ENCODE results near the gene INPP5A.

Gene INPP5A

DNA sequence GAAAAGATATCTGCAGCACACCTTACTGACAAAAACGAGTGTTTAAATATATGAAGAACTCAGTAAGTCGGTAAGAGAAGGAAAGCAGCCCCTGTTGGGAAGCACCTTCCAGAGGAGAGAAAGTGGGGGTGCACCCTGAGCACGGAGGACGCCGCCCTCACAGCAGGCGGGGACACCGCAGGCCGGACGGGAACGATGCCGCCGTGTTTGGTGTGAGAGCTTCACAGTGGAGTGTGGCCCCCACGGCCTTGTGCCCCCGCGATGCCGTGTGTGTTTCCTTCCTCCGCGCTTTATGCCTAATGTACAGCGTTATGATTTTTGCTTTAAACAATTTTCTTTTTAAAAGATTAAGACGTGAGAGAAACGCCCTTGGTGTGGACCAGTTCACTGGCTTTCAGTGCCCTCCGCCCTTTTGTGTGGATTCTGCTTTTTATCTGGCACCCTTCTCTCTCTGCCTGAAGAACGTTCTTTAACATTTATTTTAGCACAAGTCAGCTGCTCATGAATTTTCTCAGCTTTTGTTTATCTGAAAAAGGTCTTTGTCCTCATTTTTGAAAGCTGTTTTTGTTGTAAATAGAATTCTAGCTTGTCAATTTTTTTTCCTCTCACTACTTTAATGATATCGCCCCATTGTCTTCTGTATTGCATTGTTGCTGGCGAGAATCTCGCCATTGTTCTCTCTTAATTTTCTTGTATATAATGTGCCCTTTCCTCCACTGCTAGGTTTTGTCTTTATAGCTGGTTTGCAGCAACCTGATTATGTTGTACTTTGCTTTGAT is 110.7 kb downstream of the INPP5A start:
- Histone ChIP-seq H3K27me3 (ENCODE audit: insufficient read depth, insufficient read length) (no peaks in the 10 kb centered on the region), H3K4me3 (ENCODE audit: insufficient read length, low read depth) (no peak overlapping the region), H3K9ac (ENCODE audit: insufficient read length, low read depth) (no peak overlapping the region), H3K4me1 (ENCODE audit: insufficient read depth, insufficient read length) (no peaks in the 10 kb centered on the region), H3K36me3 (ENCODE audit: insufficient read depth, insufficient read length, low read length) (peaks cover 20% of the 10 kb centered on the region), H3K9me3 (ENCODE audit: insufficient read depth, low read length) (no peaks in the 10 kb centered on the region)
- TF ChIP-seq SUZ12 (IDR thresholded peaks at IDR 0.05; ENCODE audit: extremely low read depth, insufficient read depth, insufficient read length): no peak
- no peak for DNase-seq (ENCODE audit: low read depth, low spot score)

DNA sequence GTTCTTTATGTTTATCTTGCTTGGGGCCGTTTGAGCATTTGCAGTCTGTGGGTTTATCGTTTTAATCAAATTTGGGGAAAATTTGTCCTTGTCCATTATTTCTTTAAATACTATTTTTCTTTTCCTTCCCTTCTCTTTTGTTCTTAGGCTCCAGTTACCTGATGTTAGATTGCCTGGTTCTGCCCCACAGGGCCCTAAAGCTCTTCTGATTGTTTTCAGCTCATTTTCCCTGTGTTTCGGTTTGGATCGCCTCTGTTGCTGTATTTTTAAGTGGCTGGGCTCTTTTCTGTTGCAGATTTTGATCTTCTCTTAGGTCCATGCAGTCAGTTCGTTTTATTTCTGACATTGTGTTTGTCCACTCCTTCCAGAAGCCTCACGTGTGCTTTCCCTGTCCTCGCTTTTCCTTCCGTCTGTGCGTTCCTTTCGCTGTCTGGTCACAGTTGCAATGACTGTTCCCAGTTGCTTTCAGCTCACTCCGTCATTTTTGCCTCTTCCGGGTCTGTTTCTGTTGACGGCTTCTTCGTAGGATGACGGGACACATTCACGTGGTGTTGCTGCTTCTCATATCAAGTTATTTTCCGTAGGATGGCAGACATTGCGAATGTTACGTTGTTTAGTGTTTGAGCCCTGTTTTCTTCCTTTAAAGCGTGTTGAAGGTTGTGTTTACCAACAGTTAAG is 111.4 kb downstream of the INPP5A start:
- no peak for TF ChIP-seq ZNF274 (IDR thresholded peaks at IDR 0.05; ENCODE audit: low read depth, low read length)
- no peak for TF ChIP-seq YY1 (IDR thresholded peaks at IDR 0.05; ENCODE audit: insufficient read depth, insufficient read length)
- TF ChIP-seq SUZ12 (IDR thresholded peaks at IDR 0.05; ENCODE audit: extremely low read depth, insufficient read depth, insufficient read length): no peak
- Histone ChIP-seq H3K4me1 (ENCODE audit: insufficient read depth, insufficient read length) (no peaks in the 10 kb centered on the region), H3K27me3 (ENCODE audit: insufficient read depth, insufficient read length) (no peaks in the 10 kb centered on the region), H3K4me3 (ENCODE audit: insufficient read length, low read depth) (no peak overlapping the region), H3K36me3 (ENCODE audit: insufficient read depth, insufficient read length, low read length) (peaks cover 20% of the 10 kb centered on the region), H3K9me3 (ENCODE audit: insufficient read depth, low read length) (no peaks in the 10 kb centered on the region), H3K9ac (ENCODE audit: insufficient read length, low read depth) (no peak overlapping the region)
- no peak for DNase-seq (ENCODE audit: low read depth, low spot score)

DNA sequence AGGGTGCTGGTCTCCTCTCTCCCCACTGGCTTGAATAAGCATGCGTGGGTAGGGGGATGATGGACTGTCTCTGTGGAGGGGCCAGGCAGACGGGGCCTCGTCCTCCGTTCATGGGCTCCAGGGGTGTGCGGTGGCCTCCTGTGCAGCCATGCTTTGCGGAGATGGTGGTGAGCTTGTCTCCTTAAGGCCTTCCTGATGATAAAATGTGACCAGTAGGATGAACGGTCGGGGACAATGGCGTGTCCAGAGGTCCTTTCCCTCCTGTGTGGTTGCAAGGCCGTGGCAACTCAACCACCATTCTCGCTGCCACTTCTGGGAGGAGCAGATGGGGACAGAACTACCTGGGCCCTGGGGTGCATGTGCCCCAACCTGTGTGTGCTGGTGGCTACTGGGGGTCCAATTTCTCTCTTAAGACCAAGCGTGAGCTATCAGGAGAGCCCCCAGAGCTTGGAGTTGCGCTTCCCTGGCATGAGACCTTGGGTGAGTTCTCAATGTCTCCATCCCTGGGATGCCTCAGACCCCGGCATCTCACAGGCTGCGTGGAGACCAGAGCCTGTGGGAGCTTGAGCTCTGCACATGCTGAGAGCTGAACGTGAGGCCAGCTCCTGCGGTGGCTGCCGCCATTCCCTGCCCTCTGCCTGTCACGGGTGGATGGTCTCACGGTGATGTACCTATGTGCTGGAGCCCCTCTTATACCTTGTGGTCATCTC is 112.2 kb downstream of the INPP5A start:
- Histone ChIP-seq H3K36me3 (ENCODE audit: insufficient read depth, insufficient read length, low read length) (peaks cover 20% of the 10 kb centered on the region), H3K27me3 (ENCODE audit: insufficient read depth, insufficient read length) (no peaks in the 10 kb centered on the region), H3K9me3 (ENCODE audit: insufficient read depth, low read length) (no peaks in the 10 kb centered on the region), H3K4me1 (ENCODE audit: insufficient read depth, insufficient read length) (peaks cover under 1% of the 10 kb centered on the region), H3K4me3 (ENCODE audit: insufficient read length, low read depth) (no peak overlapping the region), H3K9ac (ENCODE audit: insufficient read length, low read depth) (no peak overlapping the region)
- DNase-seq (ENCODE audit: low read depth, low spot score): no peak
- TF ChIP-seq ZNF274 (IDR thresholded peaks at IDR 0.05; ENCODE audit: low read depth, low read length) (no peak), SUZ12 (IDR thresholded peaks at IDR 0.05; ENCODE audit: extremely low read depth, insufficient read depth, insufficient read length) (no peak), YY1 (IDR thresholded peaks at IDR 0.05; ENCODE audit: insufficient read depth, insufficient read length) (no peak)

DNA sequence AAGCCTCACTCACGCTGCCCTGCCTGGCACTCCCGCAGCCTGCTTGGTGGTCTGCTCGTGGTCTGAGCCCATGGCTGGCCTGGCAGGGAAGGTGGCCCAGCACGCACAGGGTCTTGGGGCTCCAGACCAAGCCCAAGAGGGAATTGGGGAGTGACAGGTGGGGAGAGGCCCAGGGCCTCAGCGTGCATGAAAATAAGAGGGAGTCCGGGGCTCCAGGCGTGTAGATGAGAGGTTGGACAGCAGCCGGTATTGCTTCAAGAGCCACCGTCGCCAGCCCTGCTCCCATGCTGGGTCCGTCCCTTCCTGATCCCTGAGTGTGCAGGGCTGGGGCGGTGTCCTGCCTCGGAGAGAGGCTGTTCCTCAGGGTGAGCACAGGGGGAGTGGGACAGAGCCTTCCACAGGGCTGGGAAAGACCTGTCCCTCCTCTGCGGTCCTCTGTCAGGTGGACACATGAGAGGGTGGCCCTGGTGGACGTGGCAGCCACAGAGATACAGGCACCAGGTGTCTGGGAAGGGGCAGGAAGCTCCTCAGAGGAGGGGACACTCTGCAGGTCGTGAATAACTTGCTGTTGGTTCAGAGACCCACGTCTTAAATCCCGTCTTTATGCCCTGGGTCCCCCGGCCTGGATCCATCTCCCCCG is 113.1 kb downstream of the INPP5A start:
- Histone ChIP-seq H3K9ac (ENCODE audit: insufficient read length, low read depth) (no peak overlapping the region), H3K9me3 (ENCODE audit: insufficient read depth, low read length) (no peaks in the 10 kb centered on the region), H3K27me3 (ENCODE audit: insufficient read depth, insufficient read length) (no peaks in the 10 kb centered on the region), H3K36me3 (ENCODE audit: insufficient read depth, insufficient read length, low read length) (peaks cover 20% of the 10 kb centered on the region), H3K4me3 (ENCODE audit: insufficient read length, low read depth) (no peak overlapping the region), H3K4me1 (ENCODE audit: insufficient read depth, insufficient read length) (peaks cover 3% of the 10 kb centered on the region)
- no peak for DNase-seq (ENCODE audit: low read depth, low spot score)
- TF ChIP-seq ZNF274 (IDR thresholded peaks at IDR 0.05; ENCODE audit: low read depth, low read length) (no peak), YY1 (IDR thresholded peaks at IDR 0.05; ENCODE audit: insufficient read depth, insufficient read length) (no peak), SUZ12 (IDR thresholded peaks at IDR 0.05; ENCODE audit: extremely low read depth, insufficient read depth, insufficient read length) (no peak)

DNA sequence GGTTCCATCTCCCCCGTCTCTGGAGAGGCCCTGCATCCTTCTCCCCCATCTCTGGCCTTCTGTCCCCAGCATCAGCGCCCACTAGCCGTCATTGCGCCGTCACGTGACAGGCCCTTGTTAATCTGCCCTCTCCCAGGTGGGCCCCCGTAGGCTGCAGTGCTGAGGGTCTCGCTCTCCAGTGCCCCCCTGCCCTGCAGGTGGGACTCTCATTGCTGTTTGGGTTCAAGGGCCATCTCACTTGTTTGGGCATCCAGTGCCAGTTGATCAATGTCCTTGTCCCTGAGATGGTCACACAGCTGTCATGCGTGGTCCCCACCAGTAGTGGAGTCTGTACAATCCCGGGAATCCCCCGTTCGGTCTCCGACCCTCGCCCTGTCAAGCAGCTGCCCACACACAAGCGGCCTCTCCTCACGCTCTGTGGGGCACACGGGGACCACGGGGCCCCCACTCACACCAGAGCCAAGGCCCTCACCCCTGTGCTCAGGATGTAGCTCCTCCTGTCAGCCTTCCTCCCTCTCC is 114.0 kb downstream of the INPP5A start:
- DNase-seq (ENCODE audit: low read depth, low spot score): no peak
- TF ChIP-seq SUZ12 (IDR thresholded peaks at IDR 0.05; ENCODE audit: extremely low read depth, insufficient read depth, insufficient read length): no peak
- TF ChIP-seq ZNF274 (IDR thresholded peaks at IDR 0.05; ENCODE audit: low read depth, low read length): no peak
- no peak for TF ChIP-seq YY1 (IDR thresholded peaks at IDR 0.05; ENCODE audit: insufficient read depth, insufficient read length)
- Histone ChIP-seq H3K4me1 (ENCODE audit: insufficient read depth, insufficient read length) (peaks cover 3% of the 10 kb centered on the region), H3K27me3 (ENCODE audit: insufficient read depth, insufficient read length) (no peaks in the 10 kb centered on the region), H3K4me3 (ENCODE audit: insufficient read length, low read depth) (no peak overlapping the region), H3K36me3 (ENCODE audit: insufficient read depth, insufficient read length, low read length) (peaks cover 20% of the 10 kb centered on the region), H3K9ac (ENCODE audit: insufficient read length, low read depth) (no peak overlapping the region), H3K9me3 (ENCODE audit: insufficient read depth, low read length) (no peaks in the 10 kb centered on the region)

DNA sequence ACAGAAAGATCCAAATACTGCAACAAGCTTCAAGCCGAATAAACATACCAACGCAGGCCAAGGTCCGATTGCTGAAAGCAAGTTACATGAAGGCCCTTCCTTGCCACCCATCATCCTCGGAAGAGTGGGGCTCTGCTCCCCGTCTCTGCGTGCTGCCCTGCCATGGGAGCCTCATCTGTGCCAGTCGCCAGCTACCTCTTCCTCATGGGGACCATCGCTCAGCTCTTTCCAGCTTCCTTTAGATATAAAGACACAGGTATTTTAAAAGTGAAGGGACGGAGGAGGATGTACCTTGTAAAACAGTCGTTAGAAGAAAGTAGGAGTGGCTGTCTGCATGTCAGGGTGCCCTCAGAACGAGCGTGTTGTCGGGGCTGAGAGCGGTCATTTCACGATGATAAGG is 114.9 kb downstream of the INPP5A start:
- DNase-seq (ENCODE audit: low read depth, low spot score): no peak
- peaks cover 20% of the 10 kb centered on the region for H3K36me3 ChIP-seq (ENCODE audit: insufficient read depth, insufficient read length, low read length)
- no peak overlapping the region for H3K4me3 ChIP-seq (ENCODE audit: insufficient read length, low read depth)

More for the DNA sequence above, 114.9 kb downstream of the INPP5A start:
- TF ChIP-seq ZNF274 (IDR thresholded peaks at IDR 0.05; ENCODE audit: low read depth, low read length) (no peak), SUZ12 (IDR thresholded peaks at IDR 0.05; ENCODE audit: extremely low read depth, insufficient read depth, insufficient read length) (no peak), YY1 (IDR thresholded peaks at IDR 0.05; ENCODE audit: insufficient read depth, insufficient read length) (no peak)
- Histone ChIP-seq H3K27me3 (ENCODE audit: insufficient read depth, insufficient read length) (no peaks in the 10 kb centered on the region), H3K9ac (ENCODE audit: insufficient read length, low read depth) (no peak overlapping the region), H3K9me3 (ENCODE audit: insufficient read depth, low read length) (no peaks in the 10 kb centered on the region), H3K4me1 (ENCODE audit: insufficient read depth, insufficient read length) (peaks cover 3% of the 10 kb centered on the region)
